GM23338 (cell line): ENCODE data around the gene AFF1. TPM values are rescaled to one million over a fixed set of nuclear protein-coding genes. Genes with fewer than 3 reads are reported as not detected.

Experiments
- ATAC-seq: fragments of 200-7000 bp; cut with Tn5 transposase; 3 replicates; pipeline ENCODE4 v1.9.1; 2020
- DNase-seq: peaks from one replicate; pipeline ENCODE4 v3.0.0-alpha.2; 2015; ENCODE audit warnings: low spot score
- H2AFZ ChIP-seq: fragments of 200-600 bp; sonication (generic); 2 replicates; pipeline ENCODE4 v1.8.0; 2016; ENCODE audit warnings: antibody characterized with exemption, mild to moderate bottlenecking, moderate library complexity
- H3F3A ChIP-seq: fragments of 200-600 bp; sonication (generic); replicated peaks from 2 replicates; pipeline ENCODE4 v1.8.0; 2017; ENCODE audit warnings: antibody characterized with exemption, mixed run types, low read depth
- H3K27ac ChIP-seq: fragments of 200-600 bp; sonication (generic); 2 replicates; pipeline ENCODE4 v1.6.1; 2016; ENCODE audit warnings: low read depth
- H3K27me3 ChIP-seq: fragments of 200-600 bp; sonication (generic); 2 replicates; pipeline ENCODE4 v1.8.0; 2016; ENCODE audit warnings: mild to moderate bottlenecking, mixed run types, moderate library complexity; ENCODE audit not compliant: insufficient read depth
- H3K36me3 ChIP-seq: fragments of 200-600 bp; sonication (generic); 2 replicates; pipeline ENCODE4 v1.8.0; 2016; ENCODE audit warnings: mild to moderate bottlenecking; ENCODE audit not compliant: insufficient read depth
- H3K4me1 ChIP-seq: fragments of 200-600 bp; sonication (generic); 2 replicates; pipeline ENCODE4 v1.8.0; 2016; ENCODE audit warnings: mild to moderate bottlenecking, moderate library complexity; ENCODE audit not compliant: insufficient read depth
- H3K4me2 ChIP-seq: fragments of 200-600 bp; sonication (generic); 2 replicates; pipeline ENCODE4 v1.7.1; 2017; ENCODE audit warnings: mixed run types
- H3K4me3 ChIP-seq: fragments of 200-600 bp; sonication (generic); 2 replicates; pipeline ENCODE4 v1.6.1; 2016; ENCODE audit warnings: mixed run types
- H3K79me2 ChIP-seq: fragments of 200-600 bp; sonication (generic); replicated peaks from 2 replicates; pipeline ENCODE4 v1.8.0; 2017; ENCODE audit warnings: mild to moderate bottlenecking; ENCODE audit not compliant: insufficient read depth
- H3K9me2 ChIP-seq: fragments of 200-600 bp; sonication (generic); 2 replicates; pipeline ENCODE4 v1.8.0; 2017; ENCODE audit not compliant: insufficient read depth
- H4K20me1 ChIP-seq: fragments of 200-600 bp; sonication (generic); replicated peaks from 2 replicates; pipeline ENCODE4 v1.8.0; 2017; ENCODE audit warnings: mild to moderate bottlenecking; ENCODE audit not compliant: insufficient read depth
- H3K27ac Mint-ChIP-seq: 2 replicates; pipeline ENCODE4 v1.8.0; 2020; ENCODE audit warnings: inconsistent platforms, mild to moderate bottlenecking, moderate library complexity, mixed read lengths
- H3K27me3 Mint-ChIP-seq: 3 replicates; pipeline ENCODE4 v1.8.0; 2022; ENCODE audit warnings: low read depth, mild to moderate bottlenecking, moderate library complexity, mixed read lengths, inconsistent platforms; ENCODE audit not compliant: insufficient read depth, poor library complexity
- H3K36me3 Mint-ChIP-seq: 3 replicates; pipeline ENCODE4 v1.8.0; 2021; ENCODE audit warnings: low read depth, mild to moderate bottlenecking, inconsistent platforms, moderate library complexity, mixed read lengths
- H3K4me1 Mint-ChIP-seq: 3 replicates; pipeline ENCODE4 v1.8.0; 2020; ENCODE audit warnings: mild to moderate bottlenecking, inconsistent platforms, mixed read lengths
- H3K4me3 Mint-ChIP-seq: 3 replicates; pipeline ENCODE4 v1.8.0; 2021; ENCODE audit warnings: moderate library complexity, mild to moderate bottlenecking, inconsistent platforms, mixed read lengths
- H3K9me3 Mint-ChIP-seq: 3 replicates; pipeline ENCODE4 v1.8.0; 2020; ENCODE audit warnings: moderate library complexity, mild to moderate bottlenecking, inconsistent platforms, mixed read lengths
- CREB1 ChIP-seq: fragments of 250-450 bp; sonication (Bioruptor Pico); IDR thresholded peaks from 2 replicates; pipeline ENCODE4 v1.5.0; 2020; ENCODE audit warnings: low read depth, mild to moderate bottlenecking, moderate library complexity
- CTCF ChIP-seq, 2 experiments: fragments of 200-600 bp in 1 of 2; sonication (generic) in 1 of 2; conservative IDR thresholded peaks; 2 replicates each; pipeline versions ENCODE4 v1.5.1 to v1.6.1; 2016 to 2017; ENCODE audit warnings: antibody characterized with exemption in 2 of 2, low read depth in 2 of 2, mild to moderate bottlenecking in 2 of 2, moderate library complexity in 1 of 2
- EZH2 ChIP-seq: fragments of 200-600 bp; sonication (generic); IDR thresholded peaks from one replicate; pipeline ENCODE4 v1.8.0; 2017; ENCODE audit warnings: antibody characterized with exemption, mild to moderate bottlenecking, low read depth; ENCODE audit not compliant: unreplicated experiment
- NANOG ChIP-seq: IDR thresholded peaks from 2 replicates; pipeline ENCODE4 v1.6.1; 2016; ENCODE audit warnings: antibody characterized with exemption, borderline replicate concordance
- POLR2AphosphoS5 ChIP-seq: IDR thresholded peaks from 2 replicates; pipeline ENCODE4 v1.6.1; 2016; ENCODE audit warnings: antibody characterized with exemption, low read depth
- REST ChIP-seq: IDR thresholded peaks from one replicate; pipeline ENCODE4 v1.6.1; 2018; ENCODE audit warnings: antibody characterized with exemption; ENCODE audit not compliant: unreplicated experiment
- polyA plus RNA-seq: library from polyadenylated mRNA; unstranded; fragments of >200 nt; fragmentation: Nextera tagmentation; extraction: Ambion mirVana; gene quantifications from 2 replicates; pipeline ENCODE4 v1.2.1, GENCODE V29; 2016
- total RNA-seq: library from RNA; depleted of rRNA; stranded (reverse); fragments of >200 nt; shearing (Covaris generic); gene quantifications from 2 replicates; pipeline ENCODE4 v1.2.3, GENCODE V29; 2014

The AFF1 gene
- total and polyA plus RNA-seq, 2 experiments from 2014 or later: 42.6 to 67.2 TPM

- H3K36me3 Mint-ChIP-seq: peaks cover 6% of the 10 kb centered on the region; the same call in 2 of the 3 replicates
- Histone ChIP-seq H3K4me3 (no peak overlapping the region), H3F3A (peaks cover 3% of the 10 kb centered on the region; the same call in 1 of the 2 replicates), H2AFZ (no peak overlapping the region), H3K27ac (peak overlapping the region; percentile 85; the same call in 1 of the 2 replicates), H3K4me1 (peaks cover 50% of the 10 kb centered on the region), H4K20me1 (0 out of 2 replicates have a peak, but pooled peaks cover 5% of the 10 kb centered on the region), H3K36me3 (no peaks in the 10 kb centered on the region), H3K4me2 (peak overlapping the region; percentile 20), H3K27me3 (no peaks in the 10 kb centered on the region), H3K79me2 (peaks cover 98% of the 10 kb centered on the region), H3K9me2 (no peaks in the 10 kb centered on the region)
- no peak for ATAC-seq
- TF ChIP-seq NANOG (peak; percentile 23; the same call in 1 of the 2 replicates), EZH2 (no peak)
- H3K27me3 Mint-ChIP-seq: peaks cover 6% of the 10 kb centered on the region
- no peak for DNase-seq
- no peak overlapping the region for H3K4me3 Mint-ChIP-seq
- H3K4me1 Mint-ChIP-seq: peaks cover 59% of the 10 kb centered on the region
- H3K27ac Mint-ChIP-seq: peak overlapping the region; percentile 12
- no peaks in the 10 kb centered on the region for H3K9me3 Mint-ChIP-seq
These were observed 39.8 kb downstream of the AFF1 start for GRCh38 chr4:86974551-86974994.

- H3K9me2 ChIP-seq: no peaks in the 10 kb centered on the region
- no peak overlapping the region; the same call in 1 of the 2 replicates for H3K27ac ChIP-seq
- peaks cover 95% of the 10 kb centered on the region for H3K79me2 ChIP-seq
- no peak for ATAC-seq
- DNase-seq: no peak
- Mint-ChIP-seq H3K36me3 (peaks cover 3% of the 10 kb centered on the region; the same call in 1 of the 3 replicates), H3K27me3 (peaks cover 1% of the 10 kb centered on the region), H3K9me3 (no peaks in the 10 kb centered on the region), H3K27ac (no peak overlapping the region), H3K4me1 (peaks cover 51% of the 10 kb centered on the region), H3K4me3 (no peak overlapping the region)
- no peaks in the 10 kb centered on the region for H3K36me3 ChIP-seq
- TF ChIP-seq CREB1 (CRISPR knock-in tag): no peak
- TF ChIP-seq CTCF (conservative IDR thresholded peaks at IDR 0.05; ENCODE audit: low read depth in 2 of 2): no peak
- TF ChIP-seq POLR2AphosphoS5: no peak
- TF ChIP-seq REST: no peak
- H3K4me2 ChIP-seq: no peak overlapping the region
- H3K4me1 ChIP-seq: peaks cover 40% of the 10 kb centered on the region
- 0 out of 2 replicates have a peak, but pooled peaks cover 4% of the 10 kb centered on the region for H4K20me1 ChIP-seq
- H3F3A ChIP-seq: peaks cover 3% of the 10 kb centered on the region; the same call in 1 of the 2 replicates
- no peaks in the 10 kb centered on the region for H3K27me3 ChIP-seq
- no peak overlapping the region for H3K4me3 ChIP-seq
- H2AFZ ChIP-seq: no peak overlapping the region
These were observed 41.1 kb downstream of the AFF1 start for GRCh38 chr4:86975927-86976326.
